ENCODE measurements around the gene METTL15. TPM values are rescaled to one million over a fixed set of nuclear protein-coding genes. Genes with fewer than 3 reads are reported as not detected.

METTL15 gene
- polyA plus RNA-seq, 2 of the 4 experiments (the other 2 are of a cell fraction): 9.5 to 23.5 TPM

- no peak overlapping the region for H3K27ac ChIP-seq
- CTCF ChIA-PET: interaction anchor here (0.7 kb wide), 1 partner anchor 1174 kb away, joined by 3 read pairs; no protein-coding TSS in a partner anchor
- TF ChIP-seq TFCP2L1 (CRISPR knock-in tag; IDR thresholded peaks at IDR 0.05): no peak
- TF ChIP-seq ESRRA (IDR thresholded peaks at IDR 0.05; ENCODE audit: borderline replicate concordance, low read length): no peak
- peak; percentile 54 for TF ChIP-seq MAFK (IDR thresholded peaks at IDR 0.05; ENCODE audit: partially characterized antibody)
Observed at GRCh38 chr11:28251257-28251656, 143.1 kb downstream of the METTL15 start.

GRCh38 chr11:28257761-28258160 is 149.6 kb downstream of the METTL15 start:
- DNase-seq (ENCODE audit: low read depth in 1 of 2, low spot score in 1 of 2): no peak
- no peaks in the 10 kb centered on the region for H3K4me1 ChIP-seq
- no peak overlapping the region for H3K4me2 ChIP-seq
- no peaks in the 10 kb centered on the region for H3K9me3 ChIP-seq
- ChIA-PET POLR2A (no interaction called here), CTCF (interaction anchor here (0.6 kb wide), 1 partner anchor 15 kb away, joined by 3 read pairs; no protein-coding TSS in a partner anchor)
- TF ChIP-seq RARB (CRISPR knock-in tag; IDR thresholded peaks at IDR 0.05): no peak
- TF ChIP-seq, protein P1, sequence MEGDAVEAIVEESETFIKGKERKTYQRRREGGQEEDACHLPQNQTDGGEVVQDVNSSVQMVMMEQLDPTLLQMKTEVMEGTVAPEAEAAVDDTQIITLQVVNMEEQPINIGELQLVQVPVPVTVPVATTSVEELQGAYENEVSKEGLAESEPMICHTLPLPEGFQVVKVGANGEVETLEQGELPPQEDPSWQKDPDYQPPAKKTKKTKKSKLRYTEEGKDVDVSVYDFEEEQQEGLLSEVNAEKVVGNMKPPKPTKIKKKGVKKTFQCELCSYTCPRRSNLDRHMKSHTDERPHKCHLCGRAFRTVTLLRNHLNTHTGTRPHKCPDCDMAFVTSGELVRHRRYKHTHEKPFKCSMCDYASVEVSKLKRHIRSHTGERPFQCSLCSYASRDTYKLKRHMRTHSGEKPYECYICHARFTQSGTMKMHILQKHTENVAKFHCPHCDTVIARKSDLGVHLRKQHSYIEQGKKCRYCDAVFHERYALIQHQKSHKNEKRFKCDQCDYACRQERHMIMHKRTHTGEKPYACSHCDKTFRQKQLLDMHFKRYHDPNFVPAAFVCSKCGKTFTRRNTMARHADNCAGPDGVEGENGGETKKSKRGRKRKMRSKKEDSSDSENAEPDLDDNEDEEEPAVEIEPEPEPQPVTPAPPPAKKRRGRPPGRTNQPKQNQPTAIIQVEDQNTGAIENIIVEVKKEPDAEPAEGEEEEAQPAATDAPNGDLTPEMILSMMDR (IDR thresholded peaks at IDR 0.05): no peak
- no peak for TF ChIP-seq JUNB (IDR thresholded peaks at IDR 0.05)
- H3K27ac ChIP-seq: no peak overlapping the region
- no peak for FAIRE-seq
- no peak overlapping the region for H3K4me3 ChIP-seq
- no peak for ATAC-seq

More at GRCh38 chr11:28251257-28251656, 143.1 kb downstream of the METTL15 start:
- WGBS (ENCODE audit: missing lambda C conversion rate): 99% methylated on average over 2 of the region's 2 CpGs
- no peak overlapping the region for H3K4me3 ChIP-seq
- FAIRE-seq (no peak), ATAC-seq (no peak), DNase-seq (ENCODE audit: low read depth in 1 of 2, low spot score in 1 of 2) (no peak)
- no peaks in the 10 kb centered on the region for H3K9me3 ChIP-seq
- POLR2A ChIA-PET: no interaction called here
- H3K4me2 ChIP-seq: no peak overlapping the region
- no peaks in the 10 kb centered on the region for H3K4me1 ChIP-seq

GRCh38 chr11:28259177-28259843 is 151.1 kb downstream of the METTL15 start:
- 95% methylated on average over 7 of the region's 8 CpGs for WGBS (ENCODE audit: missing lambda C conversion rate)
- ChIA-PET CTCF (interaction anchor here (0.5 to 0.9 kb wide), 2 partner anchors 11 to 576 kb away, joined by 3 read pairs; no protein-coding TSS in a partner anchor), POLR2A (no interaction called here)
- FAIRE-seq (no peak), DNase-seq (ENCODE audit: low read depth in 1 of 2, low spot score in 1 of 2) (no peak), ATAC-seq (no peak)
- Histone ChIP-seq H3K4me2 (no peak overlapping the region), H3K4me1 (no peaks in the 10 kb centered on the region), H3K4me3 (no peak overlapping the region), H3K9me3 (no peaks in the 10 kb centered on the region), H3K27ac (no peak overlapping the region)
- TF ChIP-seq ZSCAN20 (CRISPR knock-in tag; IDR thresholded peaks at IDR 0.05) (no peak), PHF8 (IDR thresholded peaks at IDR 0.05; ENCODE audit: borderline replicate concordance, low read depth) (no peak), EP300 (IDR thresholded peaks at IDR 0.05) (no peak), HEYL (CRISPR knock-in tag; IDR thresholded peaks at IDR 0.05) (no peak), TFCP2L1 (CRISPR knock-in tag; IDR thresholded peaks at IDR 0.05) (no peak), SREBF2 (IDR thresholded peaks at IDR 0.05) (no peak)
- TF ChIP-seq, protein P1 (IDR thresholded peaks at IDR 0.05): no peak

DNA sequence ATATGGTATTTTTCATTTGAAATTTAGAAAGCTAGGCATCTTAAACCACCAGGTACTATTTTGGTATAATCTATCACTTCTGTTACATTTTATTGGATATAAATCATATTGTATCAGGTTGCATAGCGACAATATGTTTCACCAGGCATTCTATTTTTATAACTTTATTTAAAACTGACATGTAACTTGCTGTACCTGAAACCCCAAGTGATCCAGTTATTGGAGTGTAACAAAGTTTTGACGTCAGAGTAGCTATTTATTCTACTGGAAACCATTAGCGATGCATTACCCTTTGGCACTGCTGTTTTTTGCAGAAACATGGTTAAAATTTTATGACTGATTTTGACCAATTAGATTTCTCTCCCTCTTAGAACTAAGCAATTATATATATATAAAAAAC is 160.7 kb downstream of the METTL15 start:
- WGBS (ENCODE audit: missing lambda C conversion rate): 91% methylated on average over 3 of the region's 3 CpGs
- no peak overlapping the region for H3K4me2 ChIP-seq
- H3K4me1 ChIP-seq: no peaks in the 10 kb centered on the region
- POLR2A ChIA-PET: no interaction called here
- ATAC-seq: no peak
- no peak overlapping the region for H3K4me3 ChIP-seq
- no peak for DNase-seq (ENCODE audit: low read depth in 1 of 2, low spot score in 1 of 2)
- no peak overlapping the region for H3K27ac ChIP-seq
- no peaks in the 10 kb centered on the region for H3K9me3 ChIP-seq
- FAIRE-seq: no peak
- CTCF ChIA-PET: interaction anchor here (1.1 kb wide), 1 partner anchor 12 kb away, joined by 4 read pairs; no protein-coding TSS in a partner anchor
- TF ChIP-seq GATA3 (IDR thresholded peaks at IDR 0.05; ENCODE audit: borderline replicate concordance): no peak
- TF ChIP-seq EP300 (IDR thresholded peaks at IDR 0.05): no peak
- TF ChIP-seq MYC (IDR thresholded peaks at IDR 0.05; ENCODE audit: borderline replicate concordance, low read length): no peak
- no peak for TF ChIP-seq MAZ (IDR thresholded peaks at IDR 0.05; ENCODE audit: borderline replicate concordance, low read depth, low read length)
- TF ChIP-seq HES2 (IDR thresholded peaks at IDR 0.05): no peak
- no peak for TF ChIP-seq ELK1 (IDR thresholded peaks at IDR 0.05; ENCODE audit: low read depth, low read length)
- TF ChIP-seq EHF (CRISPR knock-in tag; IDR thresholded peaks at IDR 0.05): no peak
- TF ChIP-seq ZC3H11A (IDR thresholded peaks at IDR 0.05): no peak
- no peak for TF ChIP-seq ESRRA (IDR thresholded peaks at IDR 0.05; ENCODE audit: borderline replicate concordance, low read length)
- TF ChIP-seq HOXB5 (CRISPR knock-in tag; IDR thresholded peaks at IDR 0.05): no peak
- no peak for TF ChIP-seq MAFK (IDR thresholded peaks at IDR 0.05; ENCODE audit: partially characterized antibody)
- no peak for TF ChIP-seq CHD4 (IDR thresholded peaks at IDR 0.05; ENCODE audit: borderline replicate concordance)
- TF ChIP-seq CEBPB (IDR thresholded peaks at IDR 0.05): no peak
